ENCODE results near the gene SMURF1. TPM values are rescaled to one million over a fixed set of nuclear protein-coding genes. Genes with fewer than 3 reads are reported as not detected.

The SMURF1 gene
- total and polyA plus RNA-seq, 2 of the 8 experiments (the other 6 are each of a cell fraction or from before 2014, with no cell fraction given) = 9.6 to 24.5 TPM

GRCh38 chr7:99121496-99122021 lies 22.3 kb downstream of the SMURF1 start:
- no peak for FAIRE-seq
- H3K79me2 ChIP-seq (ENCODE audit: control insufficient read depth in 1 of 2, insufficient read depth in 2 of 2, low read length in 2 of 2) = peaks cover 3 to 90% of the 10 kb centered on the region in 2 experiments; a peak in 3 of 4 replicates

More at GRCh38 chr7:99121496-99122021, 22.3 kb downstream of the SMURF1 start:
- no peak overlapping the region for H2BK20ac ChIP-seq (ENCODE audit: low read length)
- no peaks in the 10 kb centered on the region for H3K23me2 ChIP-seq (ENCODE audit: low read depth, low read length)
- H2BK15ac ChIP-seq (ENCODE audit: low read length) = no peak overlapping the region
- H3K23ac ChIP-seq (ENCODE audit: insufficient read length) = no peak overlapping the region
- H4K5ac ChIP-seq (ENCODE audit: insufficient read length, low read depth, low read length) = no peak overlapping the region
- no peak for DNase-seq (ENCODE audit: low read depth in 1 of 2, low spot score in 2 of 2)
- POLR2A ChIA-PET (ENCODE audit: partially characterized antibody) = interaction anchor here (0.7 kb wide), 1 partner anchor 80 kb away, joined by 3 read pairs; no protein-coding TSS in a partner anchor
- no peak overlapping the region for H3K18ac ChIP-seq (ENCODE audit: extremely low read depth, low read length)
- H3K4me1 ChIP-seq (replicated peaks in 1 of 4; ENCODE audit: control insufficient read depth in 3 of 4, insufficient read depth in 4 of 4, low read length in 3 of 4) = peaks cover 0 to 2% (median 0%) of the 10 kb centered on the region in 4 experiments; a peak in 2 of 7 replicates
- TF ChIP-seq HDAC6 (IDR thresholded peaks at IDR 0.05; ENCODE audit: low read depth, low read length) = no peak
- no peak for TF ChIP-seq MAFK (IDR thresholded peaks at IDR 0.05; ENCODE audit: low read depth, low read length)
- TF ChIP-seq BACH1 (IDR thresholded peaks at IDR 0.05; ENCODE audit: low read length) = no peak
- no peak for TF ChIP-seq JUND (IDR thresholded peaks at IDR 0.05; ENCODE audit: low read length)
- no peak for TF ChIP-seq RNF2 (IDR thresholded peaks at IDR 0.05; ENCODE audit: borderline replicate concordance, low read depth, low read length, missing control alignments, poor library complexity, severe bottlenecking)
- TF ChIP-seq HDAC2 (IDR thresholded peaks at IDR 0.05; ENCODE audit: borderline replicate concordance in 1 of 2, low read depth in 2 of 2, low read length in 2 of 2) = no peak
- no peak for TF ChIP-seq GABPA (IDR thresholded peaks at IDR 0.05; ENCODE audit: borderline replicate concordance, insufficient read depth, low read length)
- H4K8ac ChIP-seq (ENCODE audit: extremely low read depth, insufficient read depth, low read length) = no peak overlapping the region
- peaks cover 6 to 8% of the 10 kb centered on the region in 2 experiments for H4K20me1 ChIP-seq (replicated peaks in 1 of 2; ENCODE audit: control insufficient read depth in 1 of 2, insufficient read depth in 2 of 2, low read length in 2 of 2)
- H2AK5ac ChIP-seq (ENCODE audit: low read depth, low read length) = no peak overlapping the region
- CTCF ChIA-PET (ENCODE audit: partially characterized antibody) = interaction anchor here (0.6 to 1.5 kb wide), 3 partner anchors 10 to 181 kb away, joined by 4 to 7 read pairs (median 4); no protein-coding TSS in a partner anchor
- no peak overlapping the region for H3K27ac ChIP-seq (ENCODE audit: low read depth, low read length)
- no peak overlapping the region for H3K4ac ChIP-seq (replicated peaks; ENCODE audit: insufficient read length, low read depth, low read length)
- H2BK5ac ChIP-seq (ENCODE audit: low read depth, low read length) = no peak overlapping the region
- no peaks in the 10 kb centered on the region for H3K27me3 ChIP-seq (replicated peaks in 1 of 4; ENCODE audit: control insufficient read depth in 3 of 4, extremely low read depth in 1 of 4, insufficient read depth in 3 of 4, low read length in 3 of 4)
- H4K91ac ChIP-seq (replicated peaks; ENCODE audit: insufficient read length, low read length) = no peak overlapping the region
- no peaks in the 10 kb centered on the region for H3K9me3 ChIP-seq (ENCODE audit: insufficient read depth in 2 of 2, low read depth in 1 of 2, low read length in 1 of 2)
- no peak overlapping the region for H3K56ac ChIP-seq (replicated peaks; ENCODE audit: insufficient read length, low read depth, low read length)
- no peak overlapping the region for H3K14ac ChIP-seq (ENCODE audit: insufficient read length)
- WGBS, 2 experiments (ENCODE audit: extremely low coverage in 1 of 2, insufficient coverage in 1 of 2, insufficient read length in 1 of 2, insufficient replicate concordance in 2 of 2, low coverage in 1 of 2, low lambda C conversion rate in 2 of 2, missing lambda C conversion rate in 1 of 2) = 93% methylated on average over 13 of the region's 13 CpGs; no CpG with 5 or more reads in 1 of the 2 experiments
- no peak overlapping the region for H3K4me2 ChIP-seq (ENCODE audit: insufficient read depth in 1 of 2, low read depth in 2 of 2, low read length in 2 of 2)
- no peaks in the 10 kb centered on the region for H3K36me3 ChIP-seq (ENCODE audit: control insufficient read depth in 2 of 4, insufficient read depth in 4 of 4, low read length in 3 of 4)
- peaks cover 7% of the 10 kb centered on the region for H3K79me1 ChIP-seq (ENCODE audit: low read depth, low read length)
- no peak overlapping the region for H3K9ac ChIP-seq (replicated peaks in 1 of 4; ENCODE audit: extremely low read depth in 1 of 4, low read depth in 3 of 4, low read length in 3 of 4)
- H2BK120ac ChIP-seq (replicated peaks; ENCODE audit: low read depth, low read length) = no peak overlapping the region
- H2BK12ac ChIP-seq (ENCODE audit: low read depth, low read length) = no peak overlapping the region
- no peak overlapping the region for H3K4me3 ChIP-seq (ENCODE audit: extremely low read depth in 1 of 4, insufficient read depth in 2 of 4, low read depth in 3 of 4, low read length in 4 of 4)
- H2AFZ ChIP-seq (ENCODE audit: low read length) = no peak overlapping the region

All from H1 (cell line).